Measurements from ENCODE around the gene MACROD2. TPM values are rescaled to one million over a fixed set of nuclear protein-coding genes. Genes with fewer than 3 reads are reported as not detected.

MACROD2 gene
- polyA plus RNA-seq, 1 donor from 2014 or later: 23.2 TPM

- Histone ChIP-seq H2AFZ (ENCODE audit: low read depth, low read length) (no peak overlapping the region), H3K4me2 (ENCODE audit: low read length) (no peak overlapping the region), H3K4me3 (ENCODE audit: low read length) (no peak overlapping the region), H3K27ac (ENCODE audit: low read length) (no peak overlapping the region), H3K9me2 (ENCODE audit: insufficient read depth, low read length) (no peaks in the 10 kb centered on the region), H4K20me1 (ENCODE audit: insufficient read depth) (no peaks in the 10 kb centered on the region), H3K79me2 (replicated peaks; ENCODE audit: insufficient read depth, low read length) (no peaks in the 10 kb centered on the region), H3F3A (ENCODE audit: insufficient read depth, low read length, poor library complexity, severe bottlenecking) (no peaks in the 10 kb centered on the region), H3K27me3 (ENCODE audit: insufficient read depth, low read depth, low read length) (no peaks in the 10 kb centered on the region), H3K9ac (ENCODE audit: low read length) (no peak overlapping the region), H3K9me3 (ENCODE audit: low read length) (no peaks in the 10 kb centered on the region), H3K36me3 (ENCODE audit: insufficient read depth, low read length) (no peaks in the 10 kb centered on the region)
- TF ChIP-seq POLR2AphosphoS5 (IDR thresholded peaks at IDR 0.05) (no peak), REST (IDR thresholded peaks at IDR 0.05; ENCODE audit: borderline replicate concordance) (no peak), RAD21 (conservative IDR thresholded peaks at IDR 0.05) (no peak), CTCF (IDR thresholded peaks at IDR 0.05; ENCODE audit: poor library complexity, severe bottlenecking) (no peak), EZH2 (IDR thresholded peaks at IDR 0.05; ENCODE audit: borderline replicate concordance, insufficient read depth, low read length, poor library complexity, severe bottlenecking) (no peak), MXI1 (conservative IDR thresholded peaks at IDR 0.05; ENCODE audit: poor library complexity, severe bottlenecking) (no peak), SMC3 (conservative IDR thresholded peaks at IDR 0.05; ENCODE audit: poor library complexity) (no peak), EP300 (conservative IDR thresholded peaks at IDR 0.05; ENCODE audit: poor library complexity, severe bottlenecking) (no peak), TAF1 (IDR thresholded peaks at IDR 0.05; ENCODE audit: low read depth) (no peak)
These were observed 639.3 kb downstream of the MACROD2 start for GRCh38 chr20:14634665-14635064.

- H2AFZ ChIP-seq (ENCODE audit: low read depth, low read length): no peak overlapping the region
- H3K9ac ChIP-seq (ENCODE audit: low read length): no peak overlapping the region
- no peaks in the 10 kb centered on the region for H4K20me1 ChIP-seq (ENCODE audit: insufficient read depth)
- H3K9me3 ChIP-seq (ENCODE audit: low read length): no peaks in the 10 kb centered on the region
- no peaks in the 10 kb centered on the region for H3K79me2 ChIP-seq (replicated peaks; ENCODE audit: insufficient read depth, low read length)
- H3K27ac ChIP-seq (ENCODE audit: low read length): no peak overlapping the region
- H3K9me2 ChIP-seq (ENCODE audit: insufficient read depth, low read length): no peaks in the 10 kb centered on the region
- H3K36me3 ChIP-seq (ENCODE audit: insufficient read depth, low read length): no peaks in the 10 kb centered on the region
- no peaks in the 10 kb centered on the region for H3K27me3 ChIP-seq (ENCODE audit: insufficient read depth, low read depth, low read length)
- H3K4me3 ChIP-seq (ENCODE audit: low read length): no peak overlapping the region
- H3F3A ChIP-seq (ENCODE audit: insufficient read depth, low read length, poor library complexity, severe bottlenecking): no peaks in the 10 kb centered on the region
- H3K4me2 ChIP-seq (ENCODE audit: low read length): no peak overlapping the region
- no peak for TF ChIP-seq EP300 (conservative IDR thresholded peaks at IDR 0.05; ENCODE audit: poor library complexity, severe bottlenecking)
- no peak for TF ChIP-seq SMC3 (conservative IDR thresholded peaks at IDR 0.05; ENCODE audit: poor library complexity)
- no peak for TF ChIP-seq REST (IDR thresholded peaks at IDR 0.05; ENCODE audit: borderline replicate concordance)
- no peak for TF ChIP-seq CTCF (IDR thresholded peaks at IDR 0.05; ENCODE audit: poor library complexity, severe bottlenecking)
- no peak for TF ChIP-seq MXI1 (conservative IDR thresholded peaks at IDR 0.05; ENCODE audit: poor library complexity, severe bottlenecking)
- TF ChIP-seq POLR2AphosphoS5 (IDR thresholded peaks at IDR 0.05): no peak
- no peak for TF ChIP-seq EZH2 (IDR thresholded peaks at IDR 0.05; ENCODE audit: borderline replicate concordance, insufficient read depth, low read length, poor library complexity, severe bottlenecking)
- no peak for TF ChIP-seq TAF1 (IDR thresholded peaks at IDR 0.05; ENCODE audit: low read depth)
- no peak for TF ChIP-seq RAD21 (conservative IDR thresholded peaks at IDR 0.05)
These were observed 642.1 kb downstream of the MACROD2 start for GRCh38 chr20:14637441-14637840.
